Measurements from ENCODE around the gene GGA1.

The GGA1 gene

DNA sequence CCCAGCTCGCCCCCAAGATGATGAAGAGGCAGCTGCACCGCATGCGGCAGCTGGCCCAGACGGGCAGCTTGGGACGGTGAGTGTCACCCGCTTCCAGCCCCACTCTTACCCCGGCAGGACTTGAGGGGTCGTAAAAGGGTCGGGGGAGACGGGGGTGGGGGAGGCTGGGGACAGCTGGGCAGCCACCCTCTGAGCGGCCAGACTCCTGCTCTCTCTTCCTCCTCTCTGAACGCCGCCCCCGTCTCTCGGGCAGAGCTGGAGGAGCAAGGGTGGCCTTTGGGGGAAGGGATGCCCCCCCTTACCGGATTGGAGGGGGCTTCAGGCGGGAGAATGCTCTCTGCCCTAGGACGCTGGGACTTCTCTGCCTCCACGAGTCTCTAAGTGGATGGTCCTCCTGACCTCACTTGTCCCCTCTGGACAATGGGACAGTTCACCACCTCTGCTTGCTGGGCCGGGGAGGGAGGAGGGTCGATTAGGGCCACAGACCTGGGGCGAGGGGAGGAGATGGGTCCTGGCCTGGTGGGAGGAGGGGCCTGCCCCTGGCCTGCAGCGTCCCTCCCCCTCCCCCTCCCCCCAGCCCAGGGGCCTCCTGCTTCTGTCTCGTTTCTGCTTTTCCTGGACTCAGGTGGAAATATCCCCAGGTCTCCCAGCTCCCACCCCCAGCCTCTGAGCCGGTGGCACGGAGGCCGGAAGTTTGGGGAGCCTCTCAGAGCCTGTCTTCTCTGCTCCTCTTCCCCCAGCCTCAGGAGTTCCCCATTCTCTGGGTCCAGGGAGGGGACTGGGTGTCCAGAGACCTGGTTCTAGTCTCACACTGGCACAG, 31.3 kb downstream of the GGA1 start:
- peak overlapping the region; percentile 62 to 70 for H3K4me3 ChIP-seq (replicated peaks in 1 of 2; ENCODE audit: low read depth in 2 of 2, low read length in 2 of 2)
- no peak for DNase-seq (ENCODE audit: low read depth in 2 of 2)

DNA sequence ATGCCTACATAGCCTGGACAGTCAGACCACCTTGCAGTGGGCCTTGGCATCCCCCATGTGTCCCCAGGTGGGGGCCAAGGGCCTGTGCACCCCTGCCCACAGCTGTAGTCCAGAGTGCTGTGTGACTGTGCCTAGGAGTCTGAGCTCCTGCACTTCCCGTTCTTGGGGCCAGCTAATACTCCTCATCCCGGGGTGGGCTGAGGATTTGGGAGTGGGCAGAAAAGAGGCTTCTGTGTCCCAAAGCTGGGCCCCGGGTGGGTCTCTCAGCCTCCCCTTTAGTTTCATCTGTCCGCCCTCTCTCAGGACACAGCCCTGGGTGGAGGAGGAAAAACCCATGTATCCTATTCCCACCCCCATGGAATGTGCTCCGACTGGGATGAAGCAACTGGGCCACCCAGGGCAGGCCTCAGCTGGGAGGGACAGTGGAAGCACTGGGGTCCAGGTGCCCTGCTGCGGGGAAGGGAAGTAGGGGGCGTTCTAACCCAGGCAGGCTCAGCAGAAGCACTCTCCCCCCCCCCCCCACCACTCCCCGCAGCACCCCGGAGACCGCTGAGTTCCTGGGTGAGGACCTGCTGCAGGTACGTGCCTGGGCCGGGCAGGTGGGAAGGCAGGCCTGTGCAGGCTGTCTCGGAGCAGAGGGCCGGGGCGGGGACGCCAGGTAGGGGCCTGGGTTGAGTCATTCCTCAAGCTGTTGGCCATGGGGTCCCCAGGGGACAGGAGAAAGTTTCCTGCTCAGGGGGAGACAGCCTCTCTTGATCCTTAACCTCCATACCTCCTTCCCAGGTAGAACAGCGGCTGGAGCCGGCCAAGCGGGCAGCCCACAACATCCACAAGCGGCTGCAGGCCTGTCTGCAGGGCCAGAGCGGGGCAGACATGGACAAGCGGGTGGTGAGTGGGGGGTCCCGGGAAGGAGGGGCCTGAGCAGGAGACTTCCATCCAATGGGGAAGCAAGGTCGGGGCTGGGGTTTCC, 32.2 kb downstream of the GGA1 start:
- TF ChIP-seq, protein P1, sequence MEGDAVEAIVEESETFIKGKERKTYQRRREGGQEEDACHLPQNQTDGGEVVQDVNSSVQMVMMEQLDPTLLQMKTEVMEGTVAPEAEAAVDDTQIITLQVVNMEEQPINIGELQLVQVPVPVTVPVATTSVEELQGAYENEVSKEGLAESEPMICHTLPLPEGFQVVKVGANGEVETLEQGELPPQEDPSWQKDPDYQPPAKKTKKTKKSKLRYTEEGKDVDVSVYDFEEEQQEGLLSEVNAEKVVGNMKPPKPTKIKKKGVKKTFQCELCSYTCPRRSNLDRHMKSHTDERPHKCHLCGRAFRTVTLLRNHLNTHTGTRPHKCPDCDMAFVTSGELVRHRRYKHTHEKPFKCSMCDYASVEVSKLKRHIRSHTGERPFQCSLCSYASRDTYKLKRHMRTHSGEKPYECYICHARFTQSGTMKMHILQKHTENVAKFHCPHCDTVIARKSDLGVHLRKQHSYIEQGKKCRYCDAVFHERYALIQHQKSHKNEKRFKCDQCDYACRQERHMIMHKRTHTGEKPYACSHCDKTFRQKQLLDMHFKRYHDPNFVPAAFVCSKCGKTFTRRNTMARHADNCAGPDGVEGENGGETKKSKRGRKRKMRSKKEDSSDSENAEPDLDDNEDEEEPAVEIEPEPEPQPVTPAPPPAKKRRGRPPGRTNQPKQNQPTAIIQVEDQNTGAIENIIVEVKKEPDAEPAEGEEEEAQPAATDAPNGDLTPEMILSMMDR (IDR thresholded peaks at IDR 0.05; ENCODE audit: low read depth, low read length): no peak
- no peak for DNase-seq (ENCODE audit: low read depth in 2 of 2)
- H3K4me3 ChIP-seq (replicated peaks in 1 of 2; ENCODE audit: low read depth in 2 of 2, low read length in 2 of 2): peak overlapping the region; percentile 62 to 70

More for the DNA sequence above, 31.3 kb downstream of the GGA1 start:
- TF ChIP-seq, protein P1 (IDR thresholded peaks at IDR 0.05; ENCODE audit: low read depth, low read length): no peak

DNA sequence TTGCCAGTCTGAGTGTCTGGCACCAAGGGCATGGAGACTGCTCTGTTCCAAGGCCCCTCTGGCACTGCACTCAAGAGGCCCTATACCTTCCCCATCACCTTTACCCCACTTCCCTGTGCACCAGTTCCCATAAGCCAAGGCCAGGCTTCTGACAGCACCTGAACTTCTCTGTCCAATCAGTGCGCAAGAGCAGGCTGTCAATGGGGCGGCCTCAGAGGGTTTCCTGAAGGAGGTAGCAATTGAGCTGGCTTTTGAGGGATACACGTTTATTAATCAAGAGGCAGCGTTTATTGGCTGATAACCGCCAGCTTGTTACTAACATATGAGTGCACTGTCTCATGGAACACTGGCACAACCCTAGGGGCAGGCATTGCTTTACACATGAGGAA, 32.9 kb downstream of the GGA1 start:
- TF ChIP-seq, protein P1 (IDR thresholded peaks at IDR 0.05; ENCODE audit: low read depth, low read length): no peak
- H3K4me3 ChIP-seq (replicated peaks in 1 of 2; ENCODE audit: low read depth in 2 of 2, low read length in 2 of 2): no peak overlapping the region
- DNase-seq (ENCODE audit: low read depth in 2 of 2): no peak

DNA sequence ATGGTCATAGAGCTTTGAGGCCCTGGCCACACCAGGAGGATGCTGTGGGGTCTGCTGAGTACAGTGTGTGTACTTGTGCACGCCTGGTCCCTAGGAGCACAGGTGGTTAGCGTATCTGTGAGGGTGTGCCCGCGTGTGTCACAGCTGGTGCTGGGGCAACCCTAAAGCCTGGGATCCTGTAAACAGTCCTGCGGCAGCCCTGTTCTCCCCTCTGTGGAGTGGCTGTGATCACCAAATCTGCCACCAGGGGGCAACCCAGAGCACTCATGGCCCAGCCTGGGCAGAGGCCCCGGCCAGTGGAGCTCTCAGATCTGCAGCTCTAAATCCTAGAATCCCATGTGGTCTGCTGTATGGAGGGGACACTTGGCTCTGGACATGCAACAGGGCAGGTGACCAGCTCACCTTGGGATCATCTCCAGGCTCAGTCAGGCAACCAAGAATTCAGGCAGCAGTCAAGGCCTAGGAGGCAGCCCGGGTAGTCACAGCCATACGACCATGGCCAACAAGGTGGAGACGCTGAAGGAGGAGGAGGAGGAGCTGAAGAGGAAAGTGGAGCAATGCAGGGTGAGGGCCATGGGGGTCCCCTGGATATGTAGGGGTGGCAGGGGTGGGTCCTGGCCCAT, 34.7 kb downstream of the GGA1 start:
- no peak overlapping the region for H3K4me3 ChIP-seq (replicated peaks in 1 of 2; ENCODE audit: low read depth in 2 of 2, low read length in 2 of 2)
- TF ChIP-seq, protein P1 (IDR thresholded peaks at IDR 0.05; ENCODE audit: low read depth, low read length): peak; percentile 87
- DNase-seq (ENCODE audit: low read depth in 2 of 2): peak; percentile 78

DNA sequence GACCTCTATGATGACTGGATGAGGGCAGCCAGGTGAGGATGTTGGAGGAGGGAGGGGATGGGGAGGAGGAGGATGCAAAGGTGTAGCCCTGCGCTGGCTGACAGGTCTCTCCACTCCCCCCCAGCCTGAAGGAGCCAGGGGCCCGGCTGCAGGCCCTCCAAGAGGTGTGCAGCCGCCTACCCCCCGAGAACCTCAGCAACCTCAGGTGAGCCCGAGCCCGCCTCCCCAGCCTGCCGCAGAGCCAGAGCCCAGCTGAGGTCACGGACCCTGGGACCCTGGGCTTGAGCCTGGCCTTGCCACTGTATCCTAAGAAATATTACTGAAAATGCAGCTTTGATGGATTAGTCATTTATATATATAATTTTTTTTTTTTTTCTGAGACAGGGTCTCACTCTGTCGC, 38.7 kb downstream of the GGA1 start:
- H3K4me3 ChIP-seq (replicated peaks in 1 of 2; ENCODE audit: low read depth in 2 of 2, low read length in 2 of 2): no peak overlapping the region
- TF ChIP-seq, protein P1 (IDR thresholded peaks at IDR 0.05; ENCODE audit: low read depth, low read length): no peak
- no peak for DNase-seq (ENCODE audit: low read depth in 2 of 2)

DNA sequence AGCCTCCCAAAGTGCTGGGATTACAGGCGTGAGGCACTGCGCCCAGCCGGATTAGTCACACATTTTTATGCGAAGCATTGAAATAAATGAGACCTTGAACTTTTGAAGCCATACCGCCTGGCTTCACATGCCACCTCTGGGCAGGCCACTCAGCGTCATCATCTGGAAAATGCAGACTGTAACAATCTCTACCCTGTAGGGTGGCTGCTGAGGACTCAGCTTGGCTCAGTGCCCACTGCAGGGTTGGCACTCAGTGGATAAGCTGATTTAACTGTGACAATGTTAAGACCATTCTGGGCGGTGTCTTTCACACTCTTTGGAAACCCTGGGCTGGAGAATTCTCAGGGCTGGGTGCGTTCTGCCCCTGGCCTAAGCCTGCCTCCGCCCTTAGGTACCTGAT, 39.3 kb downstream of the GGA1 start:
- H3K4me3 ChIP-seq (replicated peaks in 1 of 2; ENCODE audit: low read depth in 2 of 2, low read length in 2 of 2): no peak overlapping the region
- DNase-seq (ENCODE audit: low read depth in 2 of 2): no peak
- TF ChIP-seq, protein P1 (IDR thresholded peaks at IDR 0.05; ENCODE audit: low read depth, low read length): no peak
